Measurements from ENCODE around the gene NCK2. TPM values are rescaled to one million over a fixed set of nuclear protein-coding genes. Genes with fewer than 3 reads are reported as not detected.

Gene NCK2
- total and polyA plus RNA-seq, 2 of the 13 experiments (the other 11 are each of a cell fraction or from before 2014, with no cell fraction given), result 14.8 to 23.5 TPM

DNA sequence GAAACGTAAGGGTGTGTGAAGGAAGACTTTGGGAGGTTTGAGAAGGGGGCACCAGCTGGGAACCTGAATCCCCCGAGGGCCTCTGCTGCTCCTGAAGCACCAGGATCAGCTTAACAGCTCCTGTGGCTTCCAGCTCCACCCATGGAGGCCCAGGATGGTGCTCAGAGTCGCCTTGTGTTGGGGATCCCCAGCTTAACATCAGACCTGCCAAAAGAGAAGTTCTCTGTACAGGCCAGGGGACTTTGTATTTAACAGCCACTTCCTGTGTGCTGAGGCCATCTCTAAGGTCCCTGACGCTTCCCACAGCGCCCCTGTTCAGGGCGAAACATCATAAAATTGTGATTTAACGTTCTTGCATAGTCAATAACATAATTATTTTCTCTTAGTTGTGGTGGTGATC is 77.5 kb downstream of the NCK2 start:
- Histone ChIP-seq H3K9ac (ENCODE audit: insufficient read depth, low read depth, low read length) (peak overlapping the region; percentile 28; the same call in 1 of the 2 replicates), H3K27ac (ENCODE audit: extremely low read length, insufficient read depth, low read length) (peak overlapping the region; percentile 68), H3K4me2 (ENCODE audit: low read depth, low read length) (peak overlapping the region; percentile 69), H3K27me3 (ENCODE audit: control insufficient read depth in 1 of 2, insufficient read depth in 2 of 2, low read length in 2 of 2) (no peaks in the 10 kb centered on the region), H3K79me2 (ENCODE audit: insufficient read depth, low read length) (peaks cover 4% of the 10 kb centered on the region), H3K36me3 (replicated peaks in 1 of 2; ENCODE audit: control insufficient read depth in 1 of 2, insufficient read depth in 2 of 2, low read length in 2 of 2) (peaks cover 0 to 5% of the 10 kb centered on the region in 2 experiments; a peak in 2 of 5 replicates), H2AFZ (ENCODE audit: low read length) (no peak overlapping the region), H3K9me3 (ENCODE audit: low read length) (no peaks in the 10 kb centered on the region), H3K4me1 (ENCODE audit: insufficient read depth, low read length) (peaks cover 42% of the 10 kb centered on the region), H4K20me1 (ENCODE audit: insufficient read depth, low read length) (no peaks in the 10 kb centered on the region), H3K4me3 (replicated peaks in 1 of 3; ENCODE audit: insufficient read depth in 1 of 3, low read depth in 2 of 3, low read length in 3 of 3) (peak overlapping the region in 1 of 3 experiments; percentile 11; a peak in 1 of 6 replicates)
- FAIRE-seq (no peak), DNase-seq (ENCODE audit: low spot score) (peak; percentile 16), ATAC-seq (peak; percentile 66)
- in situ Hi-C loops (cut with HindIII; ENCODE audit: extremely low pct_ligation_motif_present, low pct_unique_long_range_greater_than_20kb) (no loop called here), intact Hi-C loops (cut with micrococcal nuclease; ENCODE audit: unreplicated experiment) (loop anchor here (2.0 to 5.0 kb wide), 3 partner anchors 21 to 95 kb away; no protein-coding TSS in a partner anchor)
- TF ChIP-seq, protein P1, sequence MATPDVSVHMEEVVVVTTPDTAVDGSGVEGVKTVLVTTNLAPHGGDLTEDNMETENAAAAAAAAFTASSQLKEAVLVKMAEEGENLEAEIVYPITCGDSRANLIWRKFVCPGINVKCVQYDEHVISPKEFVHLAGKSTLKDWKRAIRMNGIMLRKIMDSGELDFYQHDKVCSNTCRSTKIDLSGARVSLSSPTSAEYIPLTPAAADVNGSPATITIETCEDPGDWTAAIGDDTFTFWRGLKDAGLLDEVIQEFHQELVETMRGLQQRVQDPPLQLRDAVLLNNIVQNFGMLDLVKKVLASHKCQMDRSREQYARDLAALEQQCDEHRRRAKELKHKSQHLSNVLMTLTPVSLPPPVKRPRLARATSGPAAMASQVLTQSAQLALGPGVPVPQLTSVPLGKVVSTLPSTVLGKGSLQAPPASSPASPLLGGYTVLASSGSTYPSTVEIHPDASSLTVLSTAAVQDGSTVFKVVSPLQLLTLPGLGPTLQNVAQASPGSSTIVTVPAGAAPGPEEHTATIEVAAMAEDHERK (CRISPR knock-in tag; IDR thresholded peaks at IDR 0.05; ENCODE audit: low read depth), result no peak
- TF ChIP-seq CHD4 (IDR thresholded peaks at IDR 0.05; ENCODE audit: borderline replicate concordance, low read length), result no peak
- TF ChIP-seq, protein P2, sequence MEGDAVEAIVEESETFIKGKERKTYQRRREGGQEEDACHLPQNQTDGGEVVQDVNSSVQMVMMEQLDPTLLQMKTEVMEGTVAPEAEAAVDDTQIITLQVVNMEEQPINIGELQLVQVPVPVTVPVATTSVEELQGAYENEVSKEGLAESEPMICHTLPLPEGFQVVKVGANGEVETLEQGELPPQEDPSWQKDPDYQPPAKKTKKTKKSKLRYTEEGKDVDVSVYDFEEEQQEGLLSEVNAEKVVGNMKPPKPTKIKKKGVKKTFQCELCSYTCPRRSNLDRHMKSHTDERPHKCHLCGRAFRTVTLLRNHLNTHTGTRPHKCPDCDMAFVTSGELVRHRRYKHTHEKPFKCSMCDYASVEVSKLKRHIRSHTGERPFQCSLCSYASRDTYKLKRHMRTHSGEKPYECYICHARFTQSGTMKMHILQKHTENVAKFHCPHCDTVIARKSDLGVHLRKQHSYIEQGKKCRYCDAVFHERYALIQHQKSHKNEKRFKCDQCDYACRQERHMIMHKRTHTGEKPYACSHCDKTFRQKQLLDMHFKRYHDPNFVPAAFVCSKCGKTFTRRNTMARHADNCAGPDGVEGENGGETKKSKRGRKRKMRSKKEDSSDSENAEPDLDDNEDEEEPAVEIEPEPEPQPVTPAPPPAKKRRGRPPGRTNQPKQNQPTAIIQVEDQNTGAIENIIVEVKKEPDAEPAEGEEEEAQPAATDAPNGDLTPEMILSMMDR (CRISPR knock-in tag; IDR thresholded peaks at IDR 0.05), result 0 out of 2 replicates have a peak, but pooled peaks have one; percentile 9
- TF ChIP-seq SALL1 (CRISPR knock-in tag; IDR thresholded peaks at IDR 0.05), result 0 out of 2 replicates have a peak, but pooled peaks have one; percentile 10
- TF ChIP-seq ZNF709 (CRISPR knock-in tag; IDR thresholded peaks at IDR 0.05), result 0 out of 2 replicates have a peak, but pooled peaks have one; percentile 46
- peak; percentile 35; the same call in 1 of the 2 replicates for TF ChIP-seq ZNF605 (CRISPR knock-in tag; IDR thresholded peaks at IDR 0.05)
- no peak for TF ChIP-seq BORCS8-MEF2B (CRISPR knock-in tag; IDR thresholded peaks at IDR 0.05)
- TF ChIP-seq ETV5 (CRISPR knock-in tag; IDR thresholded peaks at IDR 0.05; ENCODE audit: borderline replicate concordance), result 0 out of 2 replicates have a peak, but pooled peaks have one; percentile 21
- TF ChIP-seq, protein P3, sequence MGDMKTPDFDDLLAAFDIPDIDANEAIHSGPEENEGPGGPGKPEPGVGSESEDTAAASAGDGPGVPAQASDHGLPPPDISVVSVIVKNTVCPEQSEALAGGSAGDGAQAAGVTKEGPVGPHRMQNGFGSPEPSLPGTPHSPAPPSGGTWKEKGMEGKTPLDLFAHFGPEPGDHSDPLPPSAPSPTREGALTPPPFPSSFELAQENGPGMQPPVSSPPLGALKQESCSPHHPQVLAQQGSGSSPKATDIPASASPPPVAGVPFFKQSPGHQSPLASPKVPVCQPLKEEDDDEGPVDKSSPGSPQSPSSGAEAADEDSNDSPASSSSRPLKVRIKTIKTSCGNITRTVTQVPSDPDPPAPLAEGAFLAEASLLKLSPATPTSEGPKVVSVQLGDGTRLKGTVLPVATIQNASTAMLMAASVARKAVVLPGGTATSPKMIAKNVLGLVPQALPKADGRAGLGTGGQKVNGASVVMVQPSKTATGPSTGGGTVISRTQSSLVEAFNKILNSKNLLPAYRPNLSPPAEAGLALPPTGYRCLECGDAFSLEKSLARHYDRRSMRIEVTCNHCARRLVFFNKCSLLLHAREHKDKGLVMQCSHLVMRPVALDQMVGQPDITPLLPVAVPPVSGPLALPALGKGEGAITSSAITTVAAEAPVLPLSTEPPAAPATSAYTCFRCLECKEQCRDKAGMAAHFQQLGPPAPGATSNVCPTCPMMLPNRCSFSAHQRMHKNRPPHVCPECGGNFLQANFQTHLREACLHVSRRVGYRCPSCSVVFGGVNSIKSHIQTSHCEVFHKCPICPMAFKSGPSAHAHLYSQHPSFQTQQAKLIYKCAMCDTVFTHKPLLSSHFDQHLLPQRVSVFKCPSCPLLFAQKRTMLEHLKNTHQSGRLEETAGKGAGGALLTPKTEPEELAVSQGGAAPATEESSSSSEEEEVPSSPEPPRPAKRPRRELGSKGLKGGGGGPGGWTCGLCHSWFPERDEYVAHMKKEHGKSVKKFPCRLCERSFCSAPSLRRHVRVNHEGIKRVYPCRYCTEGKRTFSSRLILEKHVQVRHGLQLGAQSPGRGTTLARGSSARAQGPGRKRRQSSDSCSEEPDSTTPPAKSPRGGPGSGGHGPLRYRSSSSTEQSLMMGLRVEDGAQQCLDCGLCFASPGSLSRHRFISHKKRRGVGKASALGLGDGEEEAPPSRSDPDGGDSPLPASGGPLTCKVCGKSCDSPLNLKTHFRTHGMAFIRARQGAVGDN (CRISPR knock-in tag; IDR thresholded peaks at IDR 0.05), result 0 out of 2 replicates have a peak, but pooled peaks have one; percentile 16
- TF ChIP-seq HDAC6 (IDR thresholded peaks at IDR 0.05; ENCODE audit: low read depth, low read length), result no peak
- TF ChIP-seq LCORL (IDR thresholded peaks at IDR 0.05), result no peak
- peak; percentile 56; the same call in 1 of the 2 replicates for TF ChIP-seq LCORL (CRISPR knock-in tag; IDR thresholded peaks at IDR 0.05)
- no peak for TF ChIP-seq FOXA1 (IDR thresholded peaks at IDR 0.05)
- no peak for TF ChIP-seq FOXA1 (CRISPR knock-in tag; IDR thresholded peaks at IDR 0.05)
- WGBS (ENCODE audit: low lambda C conversion rate), result 58% methylated on average over 7 of the region's 7 CpGs
- no TSS peak for BruUV-seq (replicated peaks)
- ChIA-PET POLR2A (interaction anchor here (0.7 to 1.6 kb wide), 3 partner anchors 10 to 97 kb away, joined by 3 to 5 read pairs (median 4); no protein-coding TSS in a partner anchor), CTCF (ENCODE audit: low intra/inter-chr PET ratio, low total read pairs) (no interaction called here)

Data from HepG2 (cell line).